AG10803 (cell line): ENCODE data around the gene PPFIBP2.
A peak's percentile ranks its signal among the peaks of the same experiment; 100 is the strongest.

Experiments used
- DNase-seq: peaks from one replicate; pipeline ENCODE4 v3.0.0; 2010; ENCODE audit warnings: low read depth
- H3K4me3 ChIP-seq: 2 replicates; pipeline ENCODE4 v1.5.1; 2011; ENCODE audit warnings: mild to moderate bottlenecking, low read length, control low read depth
- TF ChIP-seq, protein P1 (sequence below): conservative IDR thresholded peaks from 2 replicates; pipeline ENCODE4 v1.5.1; 2011; ENCODE audit warnings: mild to moderate bottlenecking, low read length, control low read depth, inconsistent platforms

PPFIBP2 gene

DNA sequence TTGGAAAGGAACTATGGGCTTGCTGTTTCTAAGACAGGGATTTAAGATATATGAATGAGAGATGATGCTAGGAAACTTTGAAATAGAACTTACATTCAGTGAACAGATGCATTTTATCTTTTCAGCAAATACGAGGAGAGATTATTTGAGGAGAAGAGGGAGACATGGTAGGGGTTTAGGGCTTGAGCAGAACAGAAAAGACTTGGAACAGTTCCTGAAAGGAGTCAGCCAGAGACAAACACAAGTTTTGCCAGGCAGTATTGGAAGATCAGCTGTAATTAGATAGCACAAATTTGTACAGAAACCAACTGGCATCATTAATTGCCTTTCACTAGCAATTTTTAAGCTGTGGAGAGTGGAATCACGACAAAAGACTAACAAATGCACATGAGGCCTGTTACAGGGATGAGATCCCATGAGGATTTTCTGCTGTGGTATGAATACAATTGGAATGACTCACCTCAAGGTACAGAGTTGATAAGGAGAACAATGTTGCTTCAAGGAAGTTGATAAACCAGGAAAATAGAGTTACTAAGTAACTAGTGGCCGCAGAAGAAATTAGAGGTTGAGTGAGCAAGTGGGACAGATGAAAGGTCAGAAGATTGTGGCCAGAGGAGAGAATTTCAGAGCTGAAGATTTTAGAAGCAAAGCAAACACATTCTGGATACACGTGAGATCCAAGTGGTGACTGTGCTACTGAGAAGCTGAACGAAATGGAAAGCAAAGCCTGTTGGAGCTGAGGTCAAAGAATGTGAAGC, 91.6 kb downstream of the PPFIBP2 start:
- DNase-seq: peak; percentile 33
- no peak overlapping the region for H3K4me3 ChIP-seq
- TF ChIP-seq, protein P1, sequence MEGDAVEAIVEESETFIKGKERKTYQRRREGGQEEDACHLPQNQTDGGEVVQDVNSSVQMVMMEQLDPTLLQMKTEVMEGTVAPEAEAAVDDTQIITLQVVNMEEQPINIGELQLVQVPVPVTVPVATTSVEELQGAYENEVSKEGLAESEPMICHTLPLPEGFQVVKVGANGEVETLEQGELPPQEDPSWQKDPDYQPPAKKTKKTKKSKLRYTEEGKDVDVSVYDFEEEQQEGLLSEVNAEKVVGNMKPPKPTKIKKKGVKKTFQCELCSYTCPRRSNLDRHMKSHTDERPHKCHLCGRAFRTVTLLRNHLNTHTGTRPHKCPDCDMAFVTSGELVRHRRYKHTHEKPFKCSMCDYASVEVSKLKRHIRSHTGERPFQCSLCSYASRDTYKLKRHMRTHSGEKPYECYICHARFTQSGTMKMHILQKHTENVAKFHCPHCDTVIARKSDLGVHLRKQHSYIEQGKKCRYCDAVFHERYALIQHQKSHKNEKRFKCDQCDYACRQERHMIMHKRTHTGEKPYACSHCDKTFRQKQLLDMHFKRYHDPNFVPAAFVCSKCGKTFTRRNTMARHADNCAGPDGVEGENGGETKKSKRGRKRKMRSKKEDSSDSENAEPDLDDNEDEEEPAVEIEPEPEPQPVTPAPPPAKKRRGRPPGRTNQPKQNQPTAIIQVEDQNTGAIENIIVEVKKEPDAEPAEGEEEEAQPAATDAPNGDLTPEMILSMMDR: no peak

DNA sequence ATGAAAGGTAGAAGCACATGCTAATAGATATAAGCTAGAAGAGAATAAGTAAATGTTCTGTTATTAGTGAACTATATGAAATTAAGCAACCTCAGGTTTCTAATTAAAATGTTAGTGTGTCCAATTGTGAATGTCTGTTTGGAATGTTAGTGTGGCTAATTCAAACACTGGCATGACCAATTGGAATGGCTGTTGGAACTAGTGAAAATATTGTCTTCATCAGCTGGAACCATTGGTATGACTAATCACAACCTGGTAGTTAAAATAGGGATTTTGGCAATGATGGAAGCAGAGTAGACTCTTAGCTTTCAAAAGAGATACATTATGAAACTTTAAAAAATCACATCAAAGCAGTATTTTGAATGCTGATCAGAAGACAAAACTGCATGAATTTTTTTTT, 92.7 kb downstream of the PPFIBP2 start:
- peak; percentile 40 for DNase-seq
- no peak overlapping the region for H3K4me3 ChIP-seq
- TF ChIP-seq, protein P1: no peak

GRCh38 chr11:7609015-7609414, 95.2 kb downstream of the PPFIBP2 start:
- DNase-seq: no peak
- H3K4me3 ChIP-seq: no peak overlapping the region
- TF ChIP-seq, protein P1: no peak

GRCh38 chr11:7609521-7609920, 95.7 kb downstream of the PPFIBP2 start:
- TF ChIP-seq, protein P1: no peak
- DNase-seq: peak; percentile 70
- H3K4me3 ChIP-seq: no peak overlapping the region

DNA sequence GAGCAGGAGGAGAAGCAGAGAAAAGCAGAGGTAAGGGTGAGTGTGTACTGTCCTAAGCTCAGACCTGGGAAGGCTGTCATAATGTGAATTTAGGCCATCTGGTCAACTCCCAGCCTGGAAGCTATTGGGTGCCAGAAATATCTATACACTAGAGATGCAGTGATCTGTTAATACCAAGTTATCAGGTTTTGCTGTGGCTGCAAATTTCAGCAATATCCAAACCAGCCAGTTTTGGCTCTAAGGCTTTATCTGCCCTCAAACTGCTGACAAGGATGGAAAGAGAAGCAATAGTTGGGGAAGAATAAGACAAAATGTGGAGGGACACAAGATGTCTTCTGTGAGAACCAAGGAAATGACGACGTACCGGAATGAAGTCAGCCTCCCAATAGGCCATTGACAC, 96.6 kb downstream of the PPFIBP2 start:
- no peak for DNase-seq
- H3K4me3 ChIP-seq: no peak overlapping the region
- TF ChIP-seq, protein P1: no peak

DNA sequence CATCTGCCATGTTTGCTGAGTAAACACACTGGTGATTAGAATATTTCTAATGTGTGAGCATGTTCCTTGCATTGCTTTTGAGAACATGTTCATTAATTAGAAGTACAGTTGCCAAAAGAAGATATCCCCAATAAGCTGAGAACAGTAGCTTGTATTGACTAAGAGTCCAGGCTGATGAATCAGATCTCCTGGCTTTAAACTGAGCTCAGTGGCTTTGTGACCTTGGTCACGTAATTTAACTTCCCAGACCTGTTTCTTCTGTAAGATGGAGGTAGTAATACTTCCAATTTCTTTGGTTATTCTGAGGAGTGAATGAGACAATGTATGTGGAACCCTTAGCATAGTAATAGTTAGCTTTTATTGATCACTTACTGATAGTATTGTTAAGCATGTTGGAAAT, 97.6 kb downstream of the PPFIBP2 start:
- TF ChIP-seq, protein P1: no peak
- no peak overlapping the region for H3K4me3 ChIP-seq
- DNase-seq: no peak

DNA sequence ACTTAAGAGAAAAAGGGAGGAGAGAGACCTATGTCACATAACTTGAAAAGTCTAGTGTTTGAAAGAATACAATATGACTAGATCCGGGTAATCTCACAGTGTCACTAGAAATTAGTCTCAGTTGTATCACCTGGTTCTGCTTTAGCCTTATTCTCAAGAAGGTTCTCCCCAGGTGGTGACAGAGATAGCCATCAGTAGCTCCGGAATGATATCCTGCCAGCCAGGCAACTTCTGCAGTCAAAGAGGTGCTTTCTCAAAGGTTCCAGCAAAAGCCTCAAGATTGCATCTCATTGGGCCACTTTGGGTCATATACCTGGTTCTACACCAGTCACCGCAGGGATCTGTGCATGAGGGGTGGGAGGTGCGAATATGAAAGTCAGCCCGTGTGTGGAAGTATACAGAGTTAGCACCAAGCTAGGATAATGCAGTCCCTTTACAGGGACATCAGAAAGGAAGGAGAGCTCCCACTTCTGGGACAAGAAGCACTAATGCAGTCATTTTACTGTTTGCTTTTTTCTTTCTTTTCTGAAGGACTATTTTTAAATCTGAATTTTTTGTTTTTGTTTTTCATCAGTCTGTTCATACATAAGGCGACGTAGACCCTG, 98.4 kb downstream of the PPFIBP2 start:
- TF ChIP-seq, protein P1: no peak
- H3K4me3 ChIP-seq: no peak overlapping the region
- no peak for DNase-seq
